ENCODE measurements around the gene TUBA1C.
"Not testable (repeated sequence)": the region's sequence is repeated elsewhere in the genome, so short reads cannot be mapped to it uniquely, and the experiment has no call there.

The TUBA1C gene

GRCh38 chr12:49255857-49256637, 8.8 kb upstream of the TUBA1C start:
- no peak for DNase-seq

GRCh38 chr12:49257508-49258184, 7.2 kb upstream of the TUBA1C start:
- DNase-seq = not testable (repeated sequence)

- DNase-seq = no peak
Measured at GRCh38 chr12:49259452-49259851, 5.4 kb upstream of the TUBA1C start.

- DNase-seq = no peak
Measured at GRCh38 chr12:49260166-49260565, 4.7 kb upstream of the TUBA1C start.

- DNase-seq = no peak
Measured at GRCh38 chr12:49260571-49261363, 4.1 kb upstream of the TUBA1C start.

GRCh38 chr12:49261721-49262120, 3.2 kb upstream of the TUBA1C start:
- no peak for DNase-seq

GRCh38 chr12:49263400-49263763, 1.5 kb upstream of the TUBA1C start:
- no peak for DNase-seq

GRCh38 chr12:49264466-49264872, 413 bp upstream of the TUBA1C start:
- peak; percentile 55 for DNase-seq

GRCh38 chr12:49269191-49269590, 4.3 kb downstream of the TUBA1C start:
- DNase-seq = not testable (repeated sequence)

GRCh38 chr12:49272790-49273725, 8.2 kb downstream of the TUBA1C start:
- no peak for DNase-seq

- no peak for DNase-seq
Measured at GRCh38 chr12:49273726-49274395, 9.0 kb downstream of the TUBA1C start.

- DNase-seq = no peak
Measured at GRCh38 chr12:49274396-49275069, 9.7 kb downstream of the TUBA1C start.

- no peak for DNase-seq
Measured at GRCh38 chr12:49276304-49277290, 11.7 kb downstream of the TUBA1C start.

- DNase-seq = no peak
Measured at GRCh38 chr12:49277466-49277865, 12.6 kb downstream of the TUBA1C start.

GRCh38 chr12:49279706-49280159, 14.9 kb downstream of the TUBA1C start:
- DNase-seq = no peak

- DNase-seq = not testable (repeated sequence)
Measured at GRCh38 chr12:49280545-49280944, 15.7 kb downstream of the TUBA1C start.

- DNase-seq = no peak
Measured at GRCh38 chr12:49282302-49282701, 17.4 kb downstream of the TUBA1C start.

- not testable (repeated sequence) for DNase-seq
Measured at GRCh38 chr12:49282740-49283375, 18.0 kb downstream of the TUBA1C start.

Measured in activated naive CD4-positive, alpha-beta T cell treated with Interleukin-2 at 50 U/mL for 16 hours (primary cell).